Hepatic stellate cell (primary cell): ENCODE results near the gene TGFB1I1.
"Not testable (repeated sequence)": the region's sequence is repeated elsewhere in the genome, so short reads cannot be mapped to it uniquely, and the experiment has no call there.

Experiments used
- DNase-seq: peaks from one replicate; pipeline ENCODE4 v3.0.0; 2011; ENCODE audit warnings: low spot score

Gene TGFB1I1

DNA sequence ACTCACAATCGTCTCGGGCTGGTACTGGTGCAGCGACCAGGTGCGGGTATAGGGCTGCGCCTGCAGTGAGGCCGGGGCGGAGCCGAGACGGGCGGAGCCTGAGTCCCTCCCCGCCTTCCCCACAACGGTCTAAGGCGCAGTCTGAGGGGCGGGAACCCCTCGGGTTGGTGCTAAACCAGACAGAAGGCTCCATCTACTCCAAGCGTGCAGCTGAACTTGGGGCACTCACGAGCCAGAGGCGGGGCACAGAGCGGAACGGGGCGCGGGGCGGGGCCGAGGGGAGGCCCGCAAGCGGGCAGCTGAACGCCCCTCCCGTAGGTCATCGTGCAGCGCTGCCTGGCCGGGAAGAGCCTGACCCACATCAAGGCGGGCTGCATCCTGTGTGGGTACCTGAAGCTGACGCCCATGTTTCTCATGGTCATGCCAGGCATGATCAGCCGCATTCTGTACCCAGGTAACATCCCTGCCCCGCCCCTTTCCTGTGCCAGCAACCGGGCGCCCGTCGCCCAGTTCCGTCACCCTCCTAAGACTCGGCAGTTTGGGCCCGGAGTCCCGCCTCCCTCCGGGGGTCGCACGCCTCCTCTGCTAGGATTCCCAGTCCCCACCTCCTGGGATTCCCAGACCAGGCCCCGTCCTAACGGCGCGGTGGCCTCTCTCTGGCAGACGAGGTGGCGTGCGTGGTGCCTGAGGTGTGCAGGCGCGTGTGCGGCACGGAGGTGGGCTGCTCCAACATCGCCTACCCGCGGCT, 15.9 kb downstream of the TGFB1I1 start:
- DNase-seq = peak; percentile 66

DNA sequence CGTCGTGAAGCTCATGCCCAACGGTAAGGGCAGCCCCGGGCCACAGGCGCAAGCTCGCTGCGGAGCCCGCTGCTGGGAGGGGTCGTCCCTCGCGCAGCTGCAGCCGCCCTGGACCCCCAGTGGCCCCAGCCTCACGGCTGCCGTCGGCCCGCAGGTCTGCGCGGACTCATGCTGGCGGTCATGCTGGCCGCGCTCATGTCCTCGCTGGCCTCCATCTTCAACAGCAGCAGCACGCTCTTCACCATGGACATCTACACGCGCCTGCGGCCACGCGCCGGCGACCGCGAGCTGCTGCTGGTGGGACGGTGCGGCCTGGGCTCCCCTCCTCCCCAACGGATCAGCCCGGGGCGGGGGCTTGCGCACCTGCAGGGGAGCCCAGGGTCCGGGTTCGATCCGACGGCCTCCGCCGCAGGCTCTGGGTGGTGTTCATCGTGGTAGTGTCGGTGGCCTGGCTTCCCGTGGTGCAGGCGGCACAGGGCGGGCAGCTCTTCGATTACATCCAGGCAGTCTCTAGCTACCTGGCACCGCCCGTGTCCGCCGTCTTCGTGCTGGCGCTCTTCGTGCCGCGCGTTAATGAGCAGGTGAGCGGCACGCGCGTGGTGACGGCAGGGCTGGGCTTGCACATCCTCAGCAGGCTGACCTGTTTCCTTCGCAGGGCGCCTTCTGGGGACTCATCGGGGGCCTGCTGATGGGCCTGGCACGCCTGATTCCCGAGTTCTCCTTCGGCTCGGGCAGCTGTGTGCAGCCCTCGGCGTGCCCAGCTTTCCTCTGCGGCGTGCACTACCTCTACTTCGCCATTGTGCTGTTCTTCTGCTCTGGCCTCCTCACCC, 16.7 kb downstream of the TGFB1I1 start:
- no peak for DNase-seq

DNA sequence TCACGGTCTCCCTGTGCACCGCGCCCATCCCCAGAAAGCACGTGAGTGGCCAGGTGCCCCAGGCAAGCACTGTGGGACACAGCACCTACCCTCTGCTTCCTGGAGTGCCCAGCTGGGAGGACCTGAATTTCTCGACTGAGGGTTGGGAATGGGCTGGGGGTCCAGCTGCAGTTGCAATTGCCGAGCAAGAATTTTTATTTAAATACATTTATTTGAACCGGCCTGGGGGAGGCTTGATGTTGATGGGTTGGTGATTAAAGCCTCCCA, 17.3 kb downstream of the TGFB1I1 start:
- no peak for DNase-seq

DNA sequence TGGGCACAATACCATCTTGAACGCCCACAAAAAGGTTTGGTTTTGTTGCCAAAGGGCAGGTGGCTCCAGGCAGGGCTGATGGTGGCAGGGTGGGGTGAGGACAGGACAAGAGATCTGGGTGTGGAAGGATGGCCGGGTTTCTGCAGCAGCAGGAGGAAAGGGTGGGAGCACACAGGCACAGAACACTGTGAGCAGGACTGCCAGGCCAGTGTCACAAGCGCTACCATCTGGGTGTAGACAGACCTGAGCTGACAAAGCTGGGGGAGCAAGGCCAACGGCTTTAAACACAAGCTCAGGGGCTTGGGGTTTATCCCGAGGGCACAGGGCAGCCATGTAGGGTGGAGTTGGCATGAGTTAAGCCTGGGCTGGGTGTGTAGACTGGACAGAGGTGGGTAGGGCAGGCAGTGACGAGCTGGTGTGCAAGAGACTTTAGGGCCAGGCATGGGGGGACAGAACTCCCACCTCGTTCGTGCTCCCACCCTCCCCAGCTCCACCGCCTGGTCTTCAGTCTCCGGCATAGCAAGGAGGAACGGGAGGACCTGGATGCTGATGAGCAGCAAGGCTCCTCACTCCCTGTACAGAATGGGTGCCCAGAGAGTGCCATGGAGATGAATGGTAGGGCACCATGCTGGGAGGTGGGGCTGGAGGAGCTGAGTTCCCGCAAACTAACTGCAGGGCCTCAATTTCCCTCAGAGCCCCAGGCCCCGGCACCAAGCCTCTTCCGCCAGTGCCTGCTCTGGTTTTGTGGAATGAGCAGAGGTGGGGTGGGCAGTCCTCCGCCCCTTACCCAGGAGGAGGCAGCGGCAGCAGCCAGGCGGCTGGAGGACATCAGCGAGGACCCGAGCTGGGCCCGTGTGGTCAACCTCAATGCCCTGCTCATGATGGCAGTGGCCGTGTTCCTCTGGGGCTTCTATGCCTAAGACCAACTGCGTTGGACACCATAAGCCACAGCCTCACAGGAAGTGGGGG, 17.9 kb downstream of the TGFB1I1 start:
- no peak for DNase-seq

DNA sequence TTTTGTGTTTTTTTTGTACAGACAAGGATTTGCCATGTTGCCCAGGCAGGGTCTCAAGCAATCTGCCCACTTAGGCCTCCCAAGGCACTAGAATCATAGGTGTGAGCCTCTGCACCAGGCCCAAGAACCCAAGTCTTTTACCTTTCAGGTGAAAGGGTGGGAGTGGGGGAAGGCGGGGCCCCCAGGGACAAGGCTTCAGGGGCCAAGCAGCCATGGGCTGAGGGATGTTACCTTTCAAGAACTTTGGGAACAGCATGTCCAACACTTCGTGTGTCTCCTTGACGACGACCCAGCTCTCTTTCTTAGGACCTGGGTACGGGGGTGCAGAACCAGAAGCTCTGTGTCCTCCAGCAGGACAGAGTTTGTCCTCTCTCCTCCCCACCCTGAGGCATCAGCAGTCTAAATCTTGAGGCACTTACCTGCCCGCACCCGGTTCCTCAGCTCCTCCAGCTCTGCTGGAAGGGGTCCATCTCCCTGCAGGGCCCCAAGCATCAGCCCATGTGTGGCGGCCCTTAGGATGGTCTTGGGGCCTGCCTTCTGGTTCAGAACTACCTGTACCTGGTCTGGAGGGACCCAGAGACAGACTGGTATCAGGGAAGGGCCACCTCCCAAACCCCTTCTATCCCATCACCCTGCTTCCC, 19.9 kb downstream of the TGFB1I1 start:
- no peak for DNase-seq

DNA sequence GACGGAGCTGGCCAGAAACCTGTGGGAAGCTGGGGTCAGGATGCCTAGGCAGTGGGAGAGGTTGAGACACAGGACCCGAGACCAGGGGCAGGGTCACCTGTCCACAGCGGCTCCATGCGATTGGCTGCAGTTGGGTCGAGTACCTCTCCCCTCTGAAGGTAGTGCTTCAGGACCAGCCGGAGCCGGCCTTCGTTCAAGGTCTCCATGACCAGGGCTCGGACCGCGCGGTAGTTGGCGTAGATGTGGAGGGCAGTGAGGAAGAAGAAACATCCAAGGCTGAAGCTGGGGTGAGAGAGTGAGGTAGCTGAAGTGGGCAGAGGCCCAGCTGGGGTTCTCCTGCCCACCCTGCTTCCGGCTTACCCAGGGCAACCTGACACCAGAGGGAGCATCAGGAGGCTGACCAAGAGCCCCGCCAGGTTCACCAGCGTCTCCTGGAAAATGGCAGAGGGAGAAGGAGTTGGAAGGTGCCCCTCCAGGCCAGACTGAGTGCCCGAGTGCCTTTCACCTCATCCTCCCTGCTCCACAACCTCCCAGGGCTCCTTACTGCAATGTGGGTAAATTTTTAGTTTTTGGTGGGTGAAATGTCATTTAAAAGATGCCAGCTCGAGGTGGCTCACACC, 21.7 kb downstream of the TGFB1I1 start:
- DNase-seq = no peak

DNA sequence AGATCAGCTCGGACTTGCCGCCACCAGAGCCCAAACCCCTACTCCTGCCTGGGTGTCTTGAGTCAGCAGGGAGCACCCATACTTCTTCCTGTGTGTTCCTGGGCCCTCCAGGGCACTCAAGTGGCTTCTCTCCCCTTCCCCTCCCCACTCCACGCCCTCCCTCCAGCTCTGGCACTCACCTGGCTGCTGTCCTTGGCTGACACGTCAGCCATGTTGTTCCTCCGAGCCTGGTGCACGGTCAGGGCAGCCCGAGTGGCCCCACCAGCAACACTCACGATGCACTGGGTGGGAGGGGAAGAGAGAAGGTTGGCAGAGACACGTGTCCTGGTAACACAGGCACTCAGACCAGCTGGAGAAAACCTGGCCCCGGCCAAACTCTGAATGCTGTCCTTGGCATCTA, 24.7 kb downstream of the TGFB1I1 start:
- DNase-seq = no peak

DNA sequence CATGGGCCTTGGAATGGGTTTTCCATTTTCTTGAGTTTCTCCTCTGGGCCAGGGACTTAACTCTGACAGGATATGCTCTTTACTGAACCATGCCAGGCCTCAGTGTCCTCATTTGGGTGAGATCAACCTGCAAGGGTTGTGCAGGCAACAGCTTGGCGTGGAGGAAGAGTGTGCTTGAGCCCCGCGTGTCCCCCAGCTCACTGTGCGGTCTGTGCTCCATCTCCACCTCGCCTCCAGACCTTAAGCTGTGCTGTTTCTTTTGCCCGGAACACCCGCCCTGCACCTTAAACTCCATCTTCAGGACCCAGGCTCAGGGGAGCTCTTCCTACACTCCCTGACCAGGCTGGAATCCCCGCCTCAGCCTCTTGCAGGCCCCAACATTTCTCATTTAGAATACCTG, 26.5 kb downstream of the TGFB1I1 start:
- no peak for DNase-seq

DNA sequence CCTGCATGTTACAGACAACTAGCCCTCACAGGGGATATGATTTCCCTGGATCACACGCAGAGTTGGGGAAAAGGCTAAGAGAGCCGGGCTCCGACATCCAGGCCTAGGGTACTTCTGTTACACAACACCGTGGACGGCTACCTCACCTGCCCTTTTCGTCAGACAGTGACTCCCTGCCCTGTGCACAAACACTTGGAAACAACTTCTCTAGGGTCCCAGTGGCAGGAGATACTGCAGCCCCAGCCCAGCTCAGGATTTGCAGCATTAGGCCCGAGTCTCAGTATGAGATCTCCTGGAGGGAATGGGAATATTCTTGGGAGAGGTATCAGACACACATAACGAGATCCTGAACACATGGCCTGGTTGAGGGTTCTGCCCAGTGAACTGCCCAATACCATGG, 28.0 kb downstream of the TGFB1I1 start:
- no peak for DNase-seq

DNA sequence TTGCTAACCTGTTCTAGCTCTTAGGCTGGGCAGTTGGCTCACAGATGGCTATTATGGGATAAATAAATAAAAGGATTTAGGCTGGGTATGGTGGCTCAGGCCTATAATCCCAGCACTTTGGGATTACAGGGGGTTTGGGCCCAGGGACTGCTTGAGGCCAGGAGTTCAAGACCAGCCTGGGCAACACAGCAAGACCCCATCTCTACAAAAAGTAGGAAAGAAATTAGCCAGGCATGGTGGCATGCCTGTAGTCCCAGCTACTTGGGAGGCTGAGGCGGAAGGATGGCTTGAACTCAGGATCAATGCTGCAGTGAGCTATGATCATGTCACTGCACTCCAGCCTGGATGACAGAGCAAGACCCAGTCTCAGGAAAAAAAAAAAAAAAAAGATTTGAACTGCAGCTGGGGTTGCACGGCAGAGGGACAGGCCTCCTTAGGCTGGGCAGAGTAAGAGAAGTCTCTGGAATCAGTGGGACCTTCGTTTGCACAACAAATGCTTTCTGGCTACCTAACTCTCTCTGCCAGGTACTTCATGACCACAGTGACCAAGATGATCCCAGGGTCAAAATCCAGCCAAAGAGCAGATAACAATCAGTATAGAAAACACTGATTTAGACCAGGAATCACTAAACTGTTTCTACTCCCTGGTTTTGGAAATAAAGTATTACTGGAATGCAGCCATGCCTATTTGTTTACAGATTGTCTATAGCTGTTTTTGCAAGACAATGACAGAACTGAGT, 29.4 kb downstream of the TGFB1I1 start:
- no peak for DNase-seq

DNA sequence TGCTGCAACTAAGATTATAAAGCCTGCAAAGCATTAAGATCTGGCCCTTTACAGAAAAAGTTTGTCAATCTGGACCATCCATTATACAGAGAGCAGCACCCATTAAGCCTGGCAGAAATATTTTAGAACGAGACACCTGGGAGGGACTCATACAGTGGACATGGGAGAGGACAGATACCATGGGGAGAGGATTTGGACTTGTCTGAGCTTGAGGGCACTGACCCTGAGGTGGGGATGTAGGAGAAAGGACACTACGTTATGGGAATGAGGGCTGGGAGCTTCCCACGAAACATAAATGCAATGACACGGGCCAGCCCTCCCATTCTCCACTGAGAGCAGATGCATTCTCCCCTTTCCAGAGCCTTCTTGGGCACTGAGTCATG, 30.0 kb downstream of the TGFB1I1 start:
- no peak for DNase-seq

DNA sequence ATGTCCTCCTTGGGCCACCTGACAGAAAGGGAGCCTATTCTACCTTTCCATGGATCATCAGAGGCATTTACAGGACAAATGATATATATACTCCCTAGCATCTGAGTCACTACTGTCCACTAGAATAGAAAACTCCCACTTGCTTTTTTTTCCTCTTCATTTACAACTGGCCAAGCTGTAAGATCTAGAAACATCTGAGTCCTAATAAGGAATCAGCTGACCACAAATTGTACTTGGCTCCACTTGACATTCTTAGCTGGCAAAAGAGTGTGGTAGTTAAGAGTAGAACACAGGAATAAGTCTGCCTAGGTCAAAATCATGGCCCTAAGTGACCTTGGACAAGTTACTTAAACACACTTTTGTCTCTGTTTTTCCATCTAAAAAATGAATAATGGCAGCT, 31.0 kb downstream of the TGFB1I1 start:
- DNase-seq = no peak

DNA sequence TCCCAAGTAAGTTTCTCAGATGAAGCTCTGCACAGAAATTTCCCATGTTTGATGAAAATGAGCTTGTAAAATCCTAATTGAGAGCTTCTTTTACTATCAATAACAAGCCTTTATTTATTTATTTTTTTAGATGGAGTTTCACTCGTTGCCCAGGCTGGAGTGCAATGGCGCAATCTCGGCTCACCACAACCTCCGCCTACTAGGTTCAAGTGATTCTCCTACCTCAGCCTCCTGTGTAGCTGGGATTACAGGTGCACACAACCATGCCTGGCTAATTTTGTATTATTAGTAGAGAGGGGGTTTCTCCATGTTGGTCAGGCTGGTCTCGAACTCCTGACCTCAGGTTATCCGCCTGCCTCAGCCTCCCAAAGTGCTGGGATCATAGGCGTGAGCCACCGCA, 31.6 kb downstream of the TGFB1I1 start:
- not testable (repeated sequence) for DNase-seq

DNA sequence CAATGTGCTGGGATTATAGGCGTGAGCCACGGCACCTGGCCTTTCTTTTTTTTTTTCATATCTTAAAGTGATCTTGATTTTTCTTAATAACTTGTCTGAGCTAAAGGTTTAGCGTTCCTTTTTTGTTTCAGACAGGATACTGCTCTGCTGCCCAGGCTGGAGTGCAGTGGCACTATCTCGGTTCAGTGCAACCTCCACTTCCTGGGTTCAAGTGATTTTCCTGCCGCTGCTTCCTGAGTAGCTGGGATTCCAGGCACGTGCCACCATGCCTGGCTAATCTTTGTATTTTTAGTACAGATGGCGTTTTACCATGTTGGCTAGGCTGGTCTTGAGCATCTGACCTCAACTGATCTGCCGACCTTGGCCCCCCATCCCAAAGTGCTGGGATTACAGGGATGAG, 32.2 kb downstream of the TGFB1I1 start:
- no peak for DNase-seq

DNA sequence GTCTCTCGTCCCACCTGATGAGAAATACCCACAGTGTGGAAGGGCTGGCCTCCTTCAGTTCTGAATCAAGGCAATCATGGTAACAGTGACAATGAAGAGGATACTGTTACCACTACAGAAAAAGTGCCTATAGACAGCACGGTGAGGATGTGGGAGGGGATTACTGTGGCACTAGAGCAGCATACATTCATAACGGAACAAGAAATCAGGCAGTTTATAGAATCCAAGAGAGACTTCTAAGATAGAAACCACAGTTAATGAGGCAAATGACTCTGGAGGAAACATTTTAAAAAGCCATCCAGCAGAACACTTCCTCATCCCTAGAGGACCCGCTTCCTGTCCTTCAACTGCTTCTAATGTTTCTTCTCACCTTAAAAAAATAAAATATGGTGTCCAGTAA, 33.5 kb downstream of the TGFB1I1 start:
- DNase-seq = no peak

DNA sequence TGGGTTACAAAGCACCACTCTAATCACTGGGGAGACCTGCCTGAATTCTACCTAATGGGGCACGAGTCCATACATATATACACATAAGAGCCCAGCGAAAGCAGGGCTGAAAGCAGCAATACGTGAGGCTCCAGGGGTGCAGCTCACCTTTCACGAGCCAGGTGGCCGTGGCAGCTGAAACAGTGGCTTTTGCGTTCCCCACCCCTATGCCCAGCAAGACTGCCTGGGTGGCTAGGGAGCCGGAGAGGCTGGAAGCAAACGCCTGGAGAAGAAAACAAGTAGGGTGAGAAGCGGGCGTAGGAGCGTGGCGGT, 35.6 kb downstream of the TGFB1I1 start:
- no peak for DNase-seq

DNA sequence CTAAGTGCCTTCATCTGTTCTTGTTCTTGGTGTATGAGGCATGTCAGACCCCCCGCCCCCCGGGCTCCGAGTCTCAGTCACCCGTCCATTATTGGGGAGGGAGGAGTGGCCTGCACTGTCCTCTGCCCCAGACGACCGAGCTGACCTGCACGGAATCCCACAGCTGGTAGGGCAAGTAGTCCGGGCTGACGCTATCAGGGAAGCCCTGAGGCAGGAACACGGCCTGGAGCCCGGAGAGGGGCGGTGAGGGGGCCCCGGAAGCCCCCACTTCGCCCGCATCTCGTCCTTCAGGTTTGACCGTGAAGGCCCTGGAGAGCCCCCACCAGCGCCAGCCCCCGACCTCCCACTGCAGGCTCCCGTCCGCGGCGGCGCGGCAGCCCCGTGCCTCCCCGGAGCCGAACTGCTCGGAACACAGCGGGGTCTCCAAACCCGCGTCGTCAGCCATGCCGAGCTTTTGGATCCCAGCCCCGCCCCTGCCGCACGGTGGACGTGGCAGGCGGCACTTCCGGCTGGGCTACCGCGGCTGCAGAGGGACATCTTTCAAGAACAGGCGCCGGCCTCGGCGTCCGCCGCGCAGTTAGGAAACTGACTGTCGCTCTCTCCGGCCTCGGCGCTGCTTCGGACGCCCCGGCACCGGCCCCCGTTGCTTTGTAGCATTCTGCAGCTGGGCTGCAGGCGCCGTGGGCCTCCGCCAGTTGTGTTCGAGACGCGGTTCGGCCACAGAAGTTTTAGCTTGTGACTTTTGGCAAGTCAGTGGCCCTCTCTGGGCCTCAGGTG, 36.2 kb downstream of the TGFB1I1 start, which contains the start of gene RUSF1:
Gene RUSF1, minus strand, starts transcription at position 463 of the 777 bp plus-strand sequence. Its CDS starts 18 bp downstream, at position 445.
- DNase-seq = peak; percentile 86

DNA sequence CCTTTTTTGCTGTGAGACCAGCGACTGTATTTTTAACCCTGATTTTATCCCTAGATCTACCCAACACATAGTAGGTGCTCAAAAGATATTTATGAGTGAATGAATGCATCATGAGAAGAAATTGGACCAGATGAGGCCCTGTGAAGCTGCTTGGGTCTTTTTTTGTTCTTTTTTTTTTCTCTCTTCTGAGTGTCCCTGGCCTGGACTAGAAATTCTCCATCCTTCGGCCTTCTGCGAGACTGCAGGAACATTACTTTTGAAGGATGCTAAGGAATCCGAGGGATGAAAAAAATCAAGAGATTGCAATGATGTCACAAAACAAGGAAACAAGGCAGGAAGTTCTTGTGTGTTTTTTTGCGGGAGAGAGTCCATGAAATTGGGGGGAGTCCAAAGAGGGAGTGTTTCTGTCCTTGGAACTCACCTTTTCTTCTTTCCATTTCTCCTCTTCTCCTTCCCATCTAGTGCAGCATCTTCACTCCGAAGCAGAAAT, 36.8 kb downstream of the TGFB1I1 start:
- DNase-seq = no peak

DNA sequence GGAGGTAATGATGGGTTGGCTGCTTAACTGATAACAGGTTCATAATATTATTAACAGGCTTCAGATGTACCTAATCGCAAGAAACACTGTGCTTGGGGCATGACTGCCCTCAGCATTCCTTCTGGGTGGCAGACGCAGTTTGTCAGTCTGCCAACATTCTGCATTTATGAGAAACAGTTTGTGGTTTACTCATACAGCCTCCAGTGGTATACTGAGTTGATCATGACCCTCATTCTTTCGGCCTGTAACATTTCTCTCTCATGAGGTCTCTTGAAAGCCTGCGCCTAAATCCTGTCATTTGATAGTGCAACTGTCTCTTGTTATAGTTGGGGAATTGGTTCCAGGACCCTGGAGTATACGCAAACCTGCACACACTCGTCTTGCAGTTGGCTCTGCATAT, 41.2 kb downstream of the TGFB1I1 start:
- DNase-seq = no peak

DNA sequence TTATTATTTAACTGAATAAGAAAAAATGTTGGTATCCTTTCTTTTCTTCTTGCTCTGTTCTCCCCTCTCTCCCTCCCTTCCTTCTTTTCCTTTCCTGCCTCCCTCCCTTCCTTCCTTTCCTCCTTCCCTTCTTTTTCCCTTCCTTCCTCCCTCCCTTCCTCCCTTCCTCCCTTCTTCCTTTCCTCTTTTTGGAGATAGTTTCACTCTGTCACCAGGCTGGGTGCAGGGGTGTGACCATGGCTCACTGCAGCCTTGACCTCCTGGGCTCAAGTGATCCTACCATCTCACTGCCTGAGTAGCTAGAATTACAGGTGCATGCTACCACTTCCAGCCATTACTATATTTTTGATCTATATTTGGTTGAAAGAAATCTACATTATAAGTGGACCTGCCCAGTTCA, 41.9 kb downstream of the TGFB1I1 start:
- no peak for DNase-seq
